Right lobe of liver (tissue), 6 donors: ENCODE measurements around the gene USP12. TPM values are rescaled to one million over a fixed set of nuclear protein-coding genes. Genes with fewer than 3 reads are reported as not detected.

ENCODE experiments used
- ATAC-seq, 4 donors: fragments of 200-7000 bp; cut with Tn5 transposase; one replicate each; pipeline ENCODE4 v1.9.1; 2020; ENCODE audit warnings: mild to moderate bottlenecking in 4 of 4, moderate library complexity in 4 of 4
- DNase-seq, 3 donors: peaks; one replicate each; pipeline ENCODE4 v3.0.0-alpha.2; 2020
- H3K27ac ChIP-seq, 3 donors: fragments of 200-600 bp; one replicate each; pipeline ENCODE4 v1.8.0; 2022
- H3K27me3 ChIP-seq, 2 donors: fragments of 200-600 bp; one replicate each; pipeline ENCODE4 v1.8.0; 2022
- H3K36me3 ChIP-seq, 4 donors: fragments of 200-600 bp; sonication (generic) in 1 of 4; one replicate each; pipeline versions ENCODE4 v1.5.1 to v1.8.0; 2017 to 2022; ENCODE audit warnings: control low read depth in 1 of 4
- H3K4me1 ChIP-seq, 4 donors: fragments of 200-600 bp; sonication (generic) in 1 of 4; one replicate each; pipeline versions ENCODE4 v1.5.1 to v1.8.0; 2017 to 2022; ENCODE audit warnings: control low read depth in 1 of 4
- H3K4me3 ChIP-seq, 3 donors: fragments of 200-600 bp; one replicate each; pipeline ENCODE4 v1.8.0; 2022
- H3K9me3 ChIP-seq, 4 donors: fragments of 200-600 bp; sonication (generic) in 1 of 4; one replicate each; pipeline versions ENCODE4 v1.5.1 to v1.8.0; 2017 to 2022; ENCODE audit warnings: control low read depth in 1 of 4
- POLR2A ChIP-seq: fragments of 450-650 bp; IDR thresholded peaks from one replicate; pipeline ENCODE4 v1.6.1; 2017; ENCODE audit warnings: antibody characterized with exemption, mild to moderate bottlenecking
- WGBS: methylation state at CpG from one replicate; pipeline ENCODE4 v1.1.6; 2018; ENCODE audit warnings: low coverage, low lambda C conversion rate; ENCODE audit not compliant: insufficient coverage; ENCODE audit errors: missing lambda C conversion rate; 5-methylcytosine and 5-hydroxymethylcytosine counted together
- intact Hi-C, 2 donors: fragments of 100-400 bp; cut with DNase I; formaldehyde crosslinking; loops; one replicate each; pipeline versions ENCODE4 v1.11.2 to v1.14.1; 2022
- total RNA-seq, 6 experiments: library from RNA; depleted of rRNA in 2 of 6; stranded (reverse); fragments of >200 nt in 2 of 6; fragmentation: NEBNext Ultra II Directional in 3 of 6; extraction: Animal tissue kit (Norgen Biotek cat#: 25700) in 3 of 6; gene quantifications; one replicate each; pipeline versions ENCODE4 v1.1.0 to v1.2.4, GENCODE V29; 2016 to 2023
- TF ChIP-seq, protein P1 (sequence below), 4 donors: fragments of 200-600 bp in 3 of 4; fragments of 450-650 bp in 1 of 4; IDR thresholded peaks; one replicate each; pipeline versions ENCODE4 v1.5.1 to v1.8.0; 2016 to 2022; ENCODE audit warnings: antibody characterized with exemption in 4 of 4, mild to moderate bottlenecking in 2 of 4
- donor health status: DM: no; HTN: yes; CAD: no.
- donor health status: DM: no; HTN: no; CAD: no.
- donor health status: DM: no; HTN: no; CAD: no.
- donor health status: DM: no; HTN: yes; CAD: no.
- donor health status: DM: no; HTN: yes; CAD: no.

USP12 gene
- total RNA-seq, 6 experiments from 2014 or later = 11.5 to 25.4 (median 14.6) TPM

DNA sequence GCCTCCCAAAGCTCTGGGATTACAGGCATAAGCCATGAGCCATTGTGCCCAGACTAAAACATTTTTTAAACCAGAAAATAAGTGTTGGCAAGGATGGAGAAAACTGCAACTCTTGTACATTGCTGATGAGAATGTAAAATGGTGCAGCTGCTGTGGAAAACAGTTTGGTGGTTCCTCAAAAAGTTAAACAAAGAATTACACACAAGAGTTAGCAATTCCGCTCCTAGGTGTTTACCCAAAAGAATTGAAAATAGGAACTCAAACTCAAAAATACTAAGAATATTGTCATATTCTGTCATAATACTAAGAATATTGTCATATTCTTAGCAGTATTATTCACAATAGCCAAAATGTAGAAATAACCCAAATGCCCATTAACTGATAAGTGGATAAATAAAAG is 39.7 kb upstream of the USP12 start:
- H3K4me1 ChIP-seq = no peaks in the 10 kb centered on the region
- WGBS = 100% methylated on average over 1 of the region's 1 CpG

DNA sequence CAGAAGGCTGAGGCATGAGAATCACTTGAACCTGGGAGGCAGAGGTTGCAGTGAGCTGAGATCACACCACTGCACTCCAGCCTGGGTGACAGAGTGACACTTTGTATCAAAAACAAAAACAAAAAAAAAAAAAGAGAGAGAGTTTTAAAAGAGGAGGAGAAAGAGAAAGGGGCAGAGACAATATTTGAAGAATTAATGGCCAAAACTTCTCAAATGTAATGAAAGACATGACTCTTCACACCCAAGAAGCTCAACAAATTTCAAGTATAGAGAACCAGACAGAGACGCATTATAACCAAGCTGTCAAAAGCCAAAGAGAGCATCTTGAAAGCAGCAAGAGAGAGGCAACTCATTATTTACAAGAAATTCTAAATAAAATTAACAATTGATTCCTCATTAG is 36.9 kb upstream of the USP12 start:
- no peak for DNase-seq
- no peak for ATAC-seq
- Histone ChIP-seq H3K27ac (no peak overlapping the region), H3K4me3 (no peak overlapping the region), H3K27me3 (no peaks in the 10 kb centered on the region), H3K4me1 (no peaks in the 10 kb centered on the region), H3K36me3 (no peaks in the 10 kb centered on the region), H3K9me3 (no peaks in the 10 kb centered on the region)
- intact Hi-C loops = loop anchor here in 1 of 2 donors (10.0 kb wide), 1 partner anchor 224 kb away; no protein-coding TSS in a partner anchor
- 89% methylated on average over 1 of the region's 1 CpG for WGBS
- no peak for TF ChIP-seq POLR2A
- TF ChIP-seq, protein P1, sequence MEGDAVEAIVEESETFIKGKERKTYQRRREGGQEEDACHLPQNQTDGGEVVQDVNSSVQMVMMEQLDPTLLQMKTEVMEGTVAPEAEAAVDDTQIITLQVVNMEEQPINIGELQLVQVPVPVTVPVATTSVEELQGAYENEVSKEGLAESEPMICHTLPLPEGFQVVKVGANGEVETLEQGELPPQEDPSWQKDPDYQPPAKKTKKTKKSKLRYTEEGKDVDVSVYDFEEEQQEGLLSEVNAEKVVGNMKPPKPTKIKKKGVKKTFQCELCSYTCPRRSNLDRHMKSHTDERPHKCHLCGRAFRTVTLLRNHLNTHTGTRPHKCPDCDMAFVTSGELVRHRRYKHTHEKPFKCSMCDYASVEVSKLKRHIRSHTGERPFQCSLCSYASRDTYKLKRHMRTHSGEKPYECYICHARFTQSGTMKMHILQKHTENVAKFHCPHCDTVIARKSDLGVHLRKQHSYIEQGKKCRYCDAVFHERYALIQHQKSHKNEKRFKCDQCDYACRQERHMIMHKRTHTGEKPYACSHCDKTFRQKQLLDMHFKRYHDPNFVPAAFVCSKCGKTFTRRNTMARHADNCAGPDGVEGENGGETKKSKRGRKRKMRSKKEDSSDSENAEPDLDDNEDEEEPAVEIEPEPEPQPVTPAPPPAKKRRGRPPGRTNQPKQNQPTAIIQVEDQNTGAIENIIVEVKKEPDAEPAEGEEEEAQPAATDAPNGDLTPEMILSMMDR (IDR thresholded peaks at IDR 0.05) = no peak

More for the DNA sequence above, 39.7 kb upstream of the USP12 start:
- H3K27me3 ChIP-seq = no peaks in the 10 kb centered on the region
- no peak overlapping the region for H3K4me3 ChIP-seq
- no peaks in the 10 kb centered on the region for H3K9me3 ChIP-seq
- ATAC-seq (no peak), DNase-seq (no peak)
- H3K36me3 ChIP-seq = no peaks in the 10 kb centered on the region
- TF ChIP-seq, protein P1 (IDR thresholded peaks at IDR 0.05) = no peak
- TF ChIP-seq POLR2A = no peak
- intact Hi-C loops = no loop called here
- no peak overlapping the region for H3K27ac ChIP-seq

DNA sequence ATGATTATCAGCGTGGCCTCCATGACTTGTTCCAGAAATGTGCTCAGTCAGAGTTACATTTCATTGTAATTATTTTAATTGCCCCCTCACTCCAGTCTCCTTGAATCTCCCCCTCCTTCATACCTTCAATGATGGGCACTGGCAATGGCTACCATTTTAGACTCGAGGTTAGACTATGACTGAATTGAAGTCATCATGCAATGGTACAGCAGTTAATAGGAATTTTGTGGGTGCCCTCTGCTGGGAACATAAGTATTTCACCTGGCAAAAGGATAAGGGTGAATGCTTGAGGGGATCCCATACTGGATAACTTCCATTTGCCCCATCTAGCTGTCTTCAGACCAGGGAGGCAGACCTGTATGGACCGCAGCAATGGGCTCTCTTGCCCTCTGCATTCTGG is 32.2 kb upstream of the USP12 start:
- ATAC-seq (peak; percentile 79 to 82 (median 80)), DNase-seq (no peak)
- intact Hi-C loops = loop anchor here in 1 of 2 donors (10.0 kb wide), 1 partner anchor 219 kb away; no protein-coding TSS in a partner anchor
- WGBS = 41% methylated on average over 2 of the region's 3 CpGs
- H3K36me3 ChIP-seq = no peaks in the 10 kb centered on the region
- H3K4me3 ChIP-seq = no peak overlapping the region
- no peaks in the 10 kb centered on the region for H3K9me3 ChIP-seq
- H3K4me1 ChIP-seq = no peaks in the 10 kb centered on the region
- TF ChIP-seq, protein P1 (IDR thresholded peaks at IDR 0.05) = peak; percentile 36 to 48 (median 44)
- TF ChIP-seq POLR2A = no peak
- no peaks in the 10 kb centered on the region for H3K27me3 ChIP-seq
- no peak overlapping the region for H3K27ac ChIP-seq

DNA sequence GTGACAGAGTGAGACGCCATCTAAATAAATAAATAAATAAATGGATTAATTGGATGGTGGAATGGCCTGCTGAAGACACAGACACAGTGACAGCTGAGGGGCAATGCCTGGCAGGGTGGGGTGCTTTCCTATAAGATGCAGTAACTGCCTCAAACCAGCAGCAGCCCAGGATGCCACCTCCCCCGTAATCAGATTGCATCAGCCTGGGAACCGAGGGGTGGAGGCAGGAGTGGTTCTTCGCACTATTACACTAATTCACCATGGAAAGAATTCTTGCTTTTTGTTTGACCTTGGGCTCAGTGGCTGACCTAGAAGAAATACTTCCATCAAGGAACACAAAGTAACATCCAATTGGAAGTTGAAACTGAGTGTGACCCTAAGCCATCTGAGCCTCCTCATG is 31.6 kb upstream of the USP12 start:
- DNase-seq = no peak
- 90% methylated on average over 4 of the region's 4 CpGs for WGBS

More for the DNA sequence above, 31.6 kb upstream of the USP12 start:
- ATAC-seq = no peak
- intact Hi-C loops = loop anchor here in 1 of 2 donors (10.0 kb wide), 1 partner anchor 218 kb away; no protein-coding TSS in a partner anchor
- Histone ChIP-seq H3K36me3 (no peaks in the 10 kb centered on the region), H3K4me3 (no peak overlapping the region), H3K27ac (no peak overlapping the region), H3K9me3 (no peaks in the 10 kb centered on the region), H3K4me1 (no peaks in the 10 kb centered on the region), H3K27me3 (no peaks in the 10 kb centered on the region)
- no peak for TF ChIP-seq POLR2A
- TF ChIP-seq, protein P1 (IDR thresholded peaks at IDR 0.05) = no peak
